ENCODE measurements around the gene DOCK2.
"Not testable (repeated sequence)": the region's sequence is repeated elsewhere in the genome, so short reads cannot be mapped to it uniquely, and the experiment has no call there.

DOCK2 gene

GRCh38 chr5:169762338-169763095, 125.4 kb downstream of the DOCK2 start:
- no peak for DNase-seq

- DNase-seq = no peak
These were observed 126.4 kb downstream of the DOCK2 start for GRCh38 chr5:169763376-169764017.

- no peak for DNase-seq
These were observed 126.9 kb downstream of the DOCK2 start for GRCh38 chr5:169764018-169764378.

GRCh38 chr5:169765176-169765996, 128.3 kb downstream of the DOCK2 start:
- DNase-seq = no peak

GRCh38 chr5:169766943-169767342, 129.9 kb downstream of the DOCK2 start:
- not testable (repeated sequence) for DNase-seq

GRCh38 chr5:169767938-169768337, 130.9 kb downstream of the DOCK2 start:
- DNase-seq = no peak

GRCh38 chr5:169768416-169768815, 131.3 kb downstream of the DOCK2 start:
- no peak for DNase-seq

GRCh38 chr5:169770109-169770508, 133.0 kb downstream of the DOCK2 start:
- DNase-seq = no peak

GRCh38 chr5:169772256-169772655, 135.2 kb downstream of the DOCK2 start:
- DNase-seq = no peak

- no peak for DNase-seq
These were observed 135.6 kb downstream of the DOCK2 start for GRCh38 chr5:169772688-169773087.

GRCh38 chr5:169777159-169777558, 140.1 kb downstream of the DOCK2 start:
- DNase-seq = no peak

- DNase-seq = no peak
These were observed 141.8 kb downstream of the DOCK2 start for GRCh38 chr5:169778622-169779596.

- DNase-seq = no peak
These were observed 144.6 kb downstream of the DOCK2 start for GRCh38 chr5:169781420-169782345.

GRCh38 chr5:169785771-169786618, 148.9 kb downstream of the DOCK2 start:
- DNase-seq = no peak

- no peak for DNase-seq
These were observed 151.1 kb downstream of the DOCK2 start for GRCh38 chr5:169788168-169788567.

GRCh38 chr5:169789417-169789940, 152.4 kb downstream of the DOCK2 start:
- DNase-seq = no peak

- DNase-seq = no peak
These were observed 154.2 kb downstream of the DOCK2 start for GRCh38 chr5:169791251-169791650.

GRCh38 chr5:169795338-169795737, 158.3 kb downstream of the DOCK2 start:
- no peak for DNase-seq

GRCh38 chr5:169796731-169797130, 159.7 kb downstream of the DOCK2 start:
- no peak for DNase-seq

- no peak for DNase-seq
These were observed 160.5 kb downstream of the DOCK2 start for GRCh38 chr5:169797577-169797976.
